PC-3 (cell line): ENCODE measurements around the gene KIF25.

Experiments used
- CTCF ChIP-seq: fragments of 300-600 bp; sonication (generic); conservative IDR thresholded peaks from 2 replicates; pipeline ENCODE4 v1.5.1; 2017; ENCODE audit warnings: antibody characterized with exemption, low read depth, mild to moderate bottlenecking, low read length
- EZH2 ChIP-seq: fragments of 300-600 bp; sonication (generic); IDR thresholded peaks from one replicate; pipeline ENCODE4 v1.6.1; 2017; ENCODE audit warnings: antibody characterized with exemption, mild to moderate bottlenecking, low read length; ENCODE audit not compliant: unreplicated experiment

- TF ChIP-seq EZH2 (no peak), CTCF (no peak)
These were observed 39.8 kb upstream of the KIF25 start for GRCh38 chr6:167957626-167958025.
